GM21360 (cell line): Measurements from ENCODE around the gene CHST12.

Source experiments
- ATAC-seq: cut with Tn5 transposase; IDR thresholded peaks from one replicate; pipeline ENCODE4 v1.9.1; 2021; ENCODE audit warnings: mild to moderate bottlenecking, moderate library complexity; ENCODE audit not compliant: unreplicated experiment

The CHST12 gene

DNA sequence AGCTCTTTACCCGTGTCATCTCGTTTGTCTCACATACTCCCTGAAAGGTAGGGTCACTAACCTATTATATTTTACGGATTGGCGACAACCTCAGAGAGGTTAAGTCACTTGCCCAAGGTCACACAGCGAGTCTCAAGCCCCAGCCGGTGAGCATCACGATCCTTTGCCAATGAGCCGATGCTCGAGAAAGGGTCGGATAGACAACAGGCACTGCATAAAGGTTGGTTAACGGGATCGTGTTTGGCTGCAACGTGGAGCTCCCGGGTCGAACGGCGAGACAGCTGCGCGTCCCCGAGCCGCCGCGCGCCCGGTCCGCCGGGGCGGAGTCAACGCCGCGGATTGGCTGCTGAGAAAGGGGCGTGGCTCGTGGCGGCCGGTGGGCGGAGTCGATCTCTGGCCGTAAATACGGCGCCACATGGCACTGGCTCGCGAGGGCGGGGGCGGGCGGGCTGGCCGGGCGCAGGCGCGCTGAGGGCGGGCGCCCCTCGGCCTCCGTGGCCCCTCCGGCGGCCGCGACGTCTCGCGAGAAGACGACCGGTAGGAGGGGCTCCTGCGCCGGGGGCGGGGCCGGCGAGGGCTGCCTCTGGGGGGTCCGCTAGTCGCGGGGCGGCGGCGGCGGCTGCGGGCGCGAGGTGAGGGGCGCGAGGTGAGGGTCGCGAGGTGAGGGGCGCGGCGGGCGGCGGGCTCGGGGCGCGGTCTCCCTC, at the start of gene CHST12:
Gene CHST12 (plus strand): TSS at position 598 of the 704 bp plus-strand sequence. CDS start 29,029 bp downstream, outside the sequence.
- ATAC-seq, result peak; percentile 44

DNA sequence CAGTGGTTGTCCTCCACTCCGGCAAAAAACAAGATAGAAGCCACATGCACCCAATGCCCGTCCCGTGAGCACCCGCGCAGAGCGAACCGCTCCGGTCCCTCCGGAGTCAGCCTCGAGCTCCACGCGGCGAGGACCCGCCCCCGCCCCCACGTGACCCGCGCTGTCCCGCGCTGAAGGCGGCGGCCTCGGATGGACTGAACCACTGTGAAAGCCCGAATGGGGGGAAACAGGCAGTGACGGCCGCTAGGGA, 49.5 kb upstream of the CHST12 start:
- peak; percentile 62 for ATAC-seq

DNA sequence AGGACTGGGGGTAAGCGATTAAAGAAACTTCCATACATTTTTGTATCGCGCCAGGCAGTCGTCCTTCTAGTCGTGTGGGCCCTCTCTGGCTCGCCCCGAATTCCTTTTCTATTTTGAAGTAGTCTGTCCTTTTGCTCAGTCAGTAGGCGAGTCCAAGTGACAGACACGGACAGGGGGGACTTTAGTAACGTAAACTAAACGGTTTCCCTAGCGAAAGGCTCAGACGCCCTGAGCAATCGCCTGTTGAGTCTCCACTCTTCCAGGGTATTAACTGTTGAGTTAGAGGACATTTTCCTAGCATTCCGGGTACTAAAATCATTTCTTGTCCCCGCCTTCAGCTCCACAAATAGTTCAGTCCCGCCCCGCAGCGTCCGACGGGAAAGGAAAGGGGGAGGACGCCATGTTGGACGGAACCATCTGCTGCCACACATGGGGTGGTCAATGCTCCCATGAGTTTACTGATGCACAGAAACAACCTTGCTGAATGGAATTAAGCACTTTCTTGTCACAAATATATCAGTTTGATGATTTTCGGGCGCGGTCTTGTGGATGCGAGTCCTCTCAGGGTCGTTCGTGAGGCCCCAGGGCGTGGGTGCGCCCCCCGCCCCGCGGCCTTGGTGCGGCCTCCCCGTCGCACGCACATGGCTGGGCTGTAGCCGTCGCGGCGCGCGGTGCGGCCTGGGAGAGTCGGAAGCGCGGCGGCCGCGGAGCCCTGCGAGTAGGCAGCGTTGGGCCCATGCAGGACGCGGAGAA, 49.0 kb upstream of the CHST12 start, which contains the start of gene EIF3B:
Gene EIF3B (plus strand): TSS at position 642 of the 753 bp plus-strand sequence. CDS start 95 bp downstream, at position 737.
- ATAC-seq, result peak; percentile 72

DNA sequence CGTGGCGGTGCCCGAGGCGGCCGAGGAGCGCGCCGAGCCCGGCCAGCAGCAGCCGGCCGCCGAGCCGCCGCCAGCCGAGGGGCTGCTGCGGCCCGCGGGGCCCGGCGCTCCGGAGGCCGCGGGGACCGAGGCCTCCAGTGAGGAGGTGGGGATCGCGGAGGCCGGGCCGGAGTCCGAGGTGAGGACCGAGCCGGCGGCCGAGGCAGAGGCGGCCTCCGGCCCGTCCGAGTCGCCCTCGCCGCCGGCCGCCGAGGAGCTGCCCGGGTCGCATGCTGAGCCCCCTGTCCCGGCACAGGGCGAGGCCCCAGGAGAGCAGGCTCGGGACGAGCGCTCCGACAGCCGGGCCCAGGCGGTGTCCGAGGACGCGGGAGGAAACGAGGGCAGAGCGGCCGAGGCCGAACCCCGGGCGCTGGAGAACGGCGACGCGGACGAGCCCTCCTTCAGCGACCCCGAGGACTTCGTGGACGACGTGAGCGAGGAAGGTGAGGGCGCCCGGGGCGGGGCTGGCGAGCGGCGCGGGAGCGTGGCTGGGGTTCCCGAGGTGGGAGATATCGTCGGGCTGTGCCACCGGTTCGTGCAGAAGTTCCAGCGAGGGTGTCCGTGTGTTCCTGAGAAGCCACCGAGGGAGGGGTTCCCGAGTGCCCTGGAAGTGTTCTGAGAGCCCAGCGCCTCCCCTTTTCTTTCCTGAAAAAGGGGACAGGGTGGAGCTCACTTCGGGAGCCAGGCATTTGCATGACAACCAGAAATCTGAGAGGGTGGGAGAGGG, 48.3 kb upstream of the CHST12 start:
- ATAC-seq, result no peak

DNA sequence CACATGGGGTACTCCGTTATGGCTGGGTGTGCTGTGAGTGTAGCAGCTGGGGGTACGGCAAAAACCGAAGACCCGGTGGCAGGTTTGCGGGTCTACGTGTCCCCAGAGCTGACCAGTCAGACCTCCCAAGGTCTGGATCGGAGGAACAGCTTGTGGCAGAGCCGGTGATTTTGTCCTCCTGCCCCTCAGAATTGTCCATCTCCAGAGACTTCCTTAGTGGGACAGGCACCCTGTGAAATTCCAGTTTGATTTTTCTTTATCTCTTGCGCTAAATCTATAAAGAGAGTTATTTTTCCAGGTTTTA, 47.8 kb upstream of the CHST12 start:
- no peak for ATAC-seq

DNA sequence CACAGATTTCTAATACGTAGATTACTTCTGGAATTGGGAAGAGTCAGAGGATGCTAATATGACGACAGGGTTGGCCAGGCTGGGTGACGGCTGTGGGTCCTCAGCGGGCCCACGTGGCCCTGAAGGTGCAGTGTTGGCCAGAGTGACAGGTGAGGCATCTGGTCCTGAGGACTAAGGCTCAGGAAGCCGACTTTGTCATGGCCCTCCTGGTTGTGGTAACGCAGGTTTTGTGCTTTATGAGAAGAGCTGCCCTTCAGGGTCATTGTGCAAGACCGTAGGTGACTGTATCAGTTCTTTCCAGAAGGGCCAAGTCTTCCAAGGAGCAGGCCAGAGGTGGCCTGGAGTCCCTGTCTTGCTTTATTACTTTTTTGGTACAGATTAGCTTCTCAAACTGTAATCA, 46.2 kb upstream of the CHST12 start:
- no peak for ATAC-seq

DNA sequence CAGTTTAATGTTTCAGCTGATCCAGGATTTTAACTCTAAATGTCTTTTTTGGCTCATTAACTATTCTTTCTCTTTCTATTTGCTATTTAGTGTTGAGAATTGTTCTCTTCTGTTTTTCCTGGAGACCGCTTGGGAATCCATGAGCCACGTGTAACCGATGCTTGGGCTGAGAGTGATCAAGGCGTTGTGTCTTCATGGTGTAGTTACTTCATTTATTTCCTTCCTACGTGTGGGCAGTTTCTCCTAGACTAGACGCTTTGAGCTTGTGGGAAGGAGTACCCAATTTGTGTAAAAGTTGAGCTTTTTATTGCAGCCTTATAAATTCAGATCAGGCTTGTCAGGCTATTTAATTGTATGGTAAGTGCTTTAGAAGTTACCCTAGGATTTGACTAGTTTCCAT, 45.8 kb upstream of the CHST12 start:
- ATAC-seq, result no peak

DNA sequence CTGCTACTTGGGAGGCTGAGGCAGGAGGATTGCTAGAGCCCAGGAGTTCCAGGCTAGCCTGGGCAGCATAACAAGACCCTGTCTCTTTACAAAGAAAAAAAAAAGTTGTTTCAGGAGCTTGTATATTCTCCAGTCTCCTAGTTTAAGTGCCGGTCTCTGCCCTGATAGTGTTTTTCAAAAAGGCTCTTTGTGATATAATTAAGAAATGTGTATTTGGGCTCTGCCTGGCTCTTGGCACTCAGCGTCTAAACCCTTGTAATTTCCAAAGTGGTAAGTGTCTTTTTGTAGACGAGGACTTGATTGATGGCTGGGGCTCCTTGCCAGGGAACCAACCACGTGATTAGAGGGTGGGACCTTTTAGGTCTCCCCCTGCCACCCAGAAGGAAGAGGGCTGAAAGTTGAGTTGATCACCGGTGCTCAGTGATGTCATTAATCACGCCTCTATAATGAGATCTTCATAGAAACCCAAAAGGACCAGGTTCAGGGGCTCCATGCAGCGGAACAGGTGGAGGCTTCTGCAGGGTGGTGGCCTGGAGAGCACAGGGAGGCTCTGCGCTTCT, 44.4 kb upstream of the CHST12 start:
- no peak for ATAC-seq

DNA sequence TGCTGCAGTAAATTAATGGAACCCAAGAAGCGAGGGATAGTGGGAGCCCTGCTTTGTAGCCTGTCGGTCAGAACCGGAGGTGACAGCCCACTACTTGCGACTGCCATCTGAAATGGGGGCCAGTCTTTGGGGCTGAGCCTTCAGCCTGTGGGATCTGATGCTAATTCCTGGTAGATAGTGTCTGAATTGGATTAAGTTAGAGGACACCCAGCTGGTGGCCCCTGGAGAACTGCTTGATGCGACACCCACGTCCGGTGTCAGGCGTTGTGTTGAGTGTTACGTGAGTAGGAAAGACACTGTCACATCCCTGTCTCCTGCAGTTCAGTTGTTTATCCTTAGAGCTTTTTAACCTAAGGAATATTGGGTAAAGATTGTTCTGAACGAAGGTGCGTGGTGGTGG, 43.8 kb upstream of the CHST12 start:
- ATAC-seq, result no peak

DNA sequence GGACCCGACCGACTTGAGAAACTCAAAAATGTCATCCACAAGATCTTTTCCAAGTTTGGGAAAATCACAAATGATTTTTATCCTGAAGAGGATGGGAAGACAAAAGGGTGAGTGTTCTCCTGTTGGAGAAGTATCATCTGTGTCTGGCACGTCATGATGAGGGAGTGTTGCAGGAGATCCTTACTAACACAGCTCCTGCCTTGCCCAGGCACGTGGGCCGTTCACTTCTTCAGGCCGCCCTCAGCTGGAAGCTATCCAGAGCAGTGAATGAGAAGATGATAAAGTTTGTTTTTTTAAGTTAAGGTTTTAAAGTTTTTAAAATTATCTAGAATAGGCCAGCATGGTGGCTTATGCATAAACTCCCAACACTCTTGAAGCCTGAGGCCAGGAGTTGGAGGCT, 42.6 kb upstream of the CHST12 start:
- ATAC-seq, result no peak

DNA sequence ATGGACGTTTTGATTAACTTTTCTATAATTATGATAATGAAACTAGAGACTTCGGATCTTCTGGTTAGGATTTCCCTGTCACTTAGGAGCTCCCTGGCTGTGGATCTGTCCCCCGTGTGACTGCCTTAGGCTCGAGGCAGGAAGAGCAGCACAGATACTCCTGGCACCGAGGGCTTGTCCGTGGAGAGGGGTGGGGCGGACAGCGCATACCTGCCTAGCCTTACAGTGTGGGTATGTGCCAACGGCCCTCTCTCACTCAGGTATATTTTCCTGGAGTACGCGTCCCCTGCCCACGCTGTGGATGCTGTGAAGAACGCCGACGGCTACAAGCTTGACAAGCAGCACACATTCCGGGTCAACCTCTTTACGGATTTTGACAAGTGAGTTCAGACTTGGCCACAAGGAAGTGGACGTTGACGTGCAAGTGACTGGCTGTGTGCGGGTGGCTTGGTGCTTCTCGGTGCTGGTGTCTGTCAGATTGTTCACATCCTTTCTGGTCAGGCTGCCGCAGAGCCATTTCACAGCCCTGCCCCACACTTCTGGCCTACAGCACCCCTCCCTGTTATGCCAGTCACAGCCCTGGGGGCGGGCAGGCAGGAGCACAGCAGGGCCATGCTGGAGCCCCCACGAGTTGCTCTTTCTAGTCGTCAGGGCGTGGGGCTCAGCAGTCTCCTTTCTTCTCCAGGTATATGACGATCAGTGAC, 40.9 kb upstream of the CHST12 start:
- no peak for ATAC-seq

DNA sequence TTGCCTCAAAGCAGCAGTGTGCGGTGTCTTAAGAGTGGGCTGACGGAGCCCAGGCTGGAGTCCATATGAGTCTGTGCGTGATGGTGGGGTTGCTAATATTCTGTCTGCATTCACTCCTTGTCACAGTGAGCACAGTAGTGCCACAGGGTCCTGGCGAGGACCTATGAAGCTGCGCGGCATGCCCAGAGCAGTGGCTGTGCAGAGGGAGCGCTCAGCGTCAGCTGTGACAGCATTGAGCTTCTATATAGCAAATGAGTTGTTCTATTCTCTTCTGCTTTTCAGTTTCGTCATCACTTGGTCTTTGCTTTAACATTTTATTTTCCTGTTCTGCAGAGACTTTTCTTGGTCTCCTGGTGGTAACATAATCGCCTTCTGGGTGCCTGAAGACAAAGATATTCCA, 34.3 kb upstream of the CHST12 start:
- ATAC-seq, result no peak

DNA sequence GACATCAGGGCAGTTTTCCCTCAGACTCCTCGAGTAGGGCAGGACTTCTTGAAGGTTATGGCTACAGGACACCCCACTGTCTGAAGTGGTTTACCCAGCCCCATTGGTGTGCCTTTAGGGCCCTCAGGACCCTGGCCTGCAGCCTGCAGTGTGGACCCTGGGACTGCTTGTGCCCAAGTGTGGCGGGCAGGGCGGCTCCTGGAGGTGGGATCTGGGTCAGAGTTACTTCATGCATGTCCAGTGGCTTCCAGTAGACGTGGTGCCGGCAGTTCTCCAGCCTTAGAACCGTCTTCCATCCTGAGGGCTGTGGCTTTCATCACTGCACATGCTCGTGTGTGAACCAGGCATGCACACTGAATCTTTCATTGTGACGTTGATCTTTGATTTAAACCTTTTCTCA, 32.1 kb upstream of the CHST12 start:
- no peak for ATAC-seq

DNA sequence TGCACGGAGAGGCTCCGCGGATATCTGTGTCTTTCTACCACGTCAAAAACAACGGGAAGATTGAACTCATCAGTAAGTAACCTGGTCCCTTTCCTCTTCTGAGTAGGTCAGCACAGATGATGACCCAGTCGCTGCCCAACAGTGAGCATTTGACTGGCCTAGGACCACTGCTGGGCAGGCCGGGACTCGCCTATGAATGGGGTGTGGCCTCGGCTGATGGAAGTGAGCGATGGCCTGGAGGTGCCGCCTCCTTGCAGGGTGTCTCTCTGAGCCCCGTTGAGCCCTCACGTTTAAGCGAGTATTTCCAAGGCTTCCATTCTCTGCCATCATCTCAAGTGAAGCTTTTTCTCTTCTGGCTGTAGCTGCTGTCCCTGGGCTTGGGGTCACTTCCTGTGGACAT, 30.7 kb upstream of the CHST12 start:
- no peak for ATAC-seq

DNA sequence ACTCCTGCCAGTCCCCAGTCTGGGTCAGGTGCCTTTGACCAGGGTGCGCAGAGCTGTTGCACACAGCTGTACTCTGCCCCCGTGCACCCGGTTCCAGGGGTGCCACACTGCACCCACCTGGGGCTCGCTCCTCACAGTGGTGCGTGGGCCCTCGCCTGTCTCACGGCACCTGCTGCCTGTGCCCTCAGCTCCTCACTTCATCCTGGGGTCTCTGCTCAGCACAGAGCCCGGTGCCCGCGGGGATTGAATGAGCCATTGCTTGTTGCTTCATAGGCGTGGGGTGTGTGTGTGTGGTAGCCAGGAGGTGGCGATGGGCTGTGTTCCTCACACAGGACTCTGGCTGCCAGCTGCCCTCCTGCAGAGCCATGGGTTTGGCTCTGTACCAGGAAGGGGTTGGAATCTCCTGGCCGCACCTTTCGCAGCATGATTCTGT, 30.3 kb upstream of the CHST12 start:
- no peak for ATAC-seq

DNA sequence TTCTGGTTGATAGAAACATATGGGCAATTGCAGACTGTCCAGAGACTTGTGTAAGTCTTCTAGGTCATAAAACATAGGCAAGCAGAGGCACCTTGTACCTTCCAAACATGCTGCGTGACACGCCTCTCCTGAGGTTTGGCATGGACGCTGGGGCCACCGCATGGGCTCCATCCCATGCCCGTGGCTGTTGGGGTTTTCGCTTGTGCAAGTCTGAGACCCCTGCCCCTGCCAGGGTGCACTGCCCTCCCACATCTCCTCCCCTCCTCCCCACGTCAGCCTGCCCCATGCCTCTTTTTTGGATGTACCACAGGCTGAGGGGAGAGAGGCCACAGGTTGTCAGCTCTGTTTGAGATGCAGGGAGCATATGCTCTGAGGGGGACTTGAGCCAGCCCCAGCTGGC, 29.8 kb upstream of the CHST12 start:
- no peak for ATAC-seq

DNA sequence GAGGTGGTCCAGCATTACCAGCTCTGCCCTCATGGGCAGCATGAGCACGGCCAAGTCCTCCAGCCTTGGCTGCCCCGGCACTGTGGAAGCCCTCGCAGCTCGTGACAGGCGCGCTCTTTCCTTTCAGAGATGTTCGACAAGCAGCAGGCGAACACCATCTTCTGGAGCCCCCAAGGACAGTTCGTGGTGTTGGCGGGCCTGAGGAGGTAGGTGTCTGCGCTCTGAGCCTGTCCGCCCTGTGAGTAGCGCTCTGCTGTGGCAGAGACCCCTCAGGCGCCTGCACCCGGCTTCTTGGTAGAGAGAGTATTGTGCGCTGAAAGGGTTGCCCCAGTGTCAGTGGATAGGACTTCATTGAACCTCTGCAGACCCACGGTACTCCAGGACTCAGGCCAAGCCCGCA, 29.0 kb upstream of the CHST12 start:
- ATAC-seq, result no peak

DNA sequence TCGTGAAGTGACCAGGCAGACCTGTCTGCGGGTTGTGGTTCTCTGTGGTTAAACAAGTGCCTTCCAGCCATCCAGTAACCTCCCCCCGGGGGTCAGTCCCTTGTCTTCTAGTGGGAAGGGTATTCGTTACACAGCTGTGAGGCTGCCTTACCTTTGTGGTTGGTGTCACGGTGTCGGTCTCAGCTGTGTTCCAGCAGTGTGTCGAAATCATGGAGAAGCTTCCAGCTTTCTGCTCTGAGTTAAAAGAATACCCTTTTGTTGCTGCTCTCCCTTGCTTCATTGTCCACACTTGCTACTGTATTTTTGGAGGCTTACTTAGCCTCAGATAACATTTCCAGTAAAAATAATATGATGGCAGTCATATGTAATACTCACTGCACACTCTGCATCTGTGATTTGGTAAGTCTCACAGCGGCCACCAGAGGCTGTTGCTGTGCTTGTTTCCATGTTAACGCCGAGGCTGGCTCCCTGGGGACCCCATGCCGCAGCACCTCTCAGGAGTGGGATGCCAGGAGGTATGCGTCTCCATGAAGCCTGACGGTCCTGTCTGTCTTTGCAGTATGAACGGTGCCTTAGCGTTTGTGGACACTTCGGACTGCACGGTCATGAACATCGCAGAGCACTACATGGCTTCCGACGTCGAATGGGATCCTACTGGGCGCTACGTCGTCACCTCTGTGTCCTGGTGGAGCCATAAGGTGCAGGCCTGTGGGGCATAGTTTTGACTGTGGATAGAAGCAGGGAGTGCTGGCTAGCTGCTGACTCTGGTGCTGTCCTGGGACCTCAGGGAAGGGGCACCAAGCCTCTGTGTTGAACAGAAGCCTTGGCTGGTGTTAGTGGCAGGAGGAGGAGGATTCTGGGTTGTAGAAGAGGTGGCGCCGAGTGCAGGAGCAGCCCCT, 28.3 kb upstream of the CHST12 start:
- no peak for ATAC-seq

DNA sequence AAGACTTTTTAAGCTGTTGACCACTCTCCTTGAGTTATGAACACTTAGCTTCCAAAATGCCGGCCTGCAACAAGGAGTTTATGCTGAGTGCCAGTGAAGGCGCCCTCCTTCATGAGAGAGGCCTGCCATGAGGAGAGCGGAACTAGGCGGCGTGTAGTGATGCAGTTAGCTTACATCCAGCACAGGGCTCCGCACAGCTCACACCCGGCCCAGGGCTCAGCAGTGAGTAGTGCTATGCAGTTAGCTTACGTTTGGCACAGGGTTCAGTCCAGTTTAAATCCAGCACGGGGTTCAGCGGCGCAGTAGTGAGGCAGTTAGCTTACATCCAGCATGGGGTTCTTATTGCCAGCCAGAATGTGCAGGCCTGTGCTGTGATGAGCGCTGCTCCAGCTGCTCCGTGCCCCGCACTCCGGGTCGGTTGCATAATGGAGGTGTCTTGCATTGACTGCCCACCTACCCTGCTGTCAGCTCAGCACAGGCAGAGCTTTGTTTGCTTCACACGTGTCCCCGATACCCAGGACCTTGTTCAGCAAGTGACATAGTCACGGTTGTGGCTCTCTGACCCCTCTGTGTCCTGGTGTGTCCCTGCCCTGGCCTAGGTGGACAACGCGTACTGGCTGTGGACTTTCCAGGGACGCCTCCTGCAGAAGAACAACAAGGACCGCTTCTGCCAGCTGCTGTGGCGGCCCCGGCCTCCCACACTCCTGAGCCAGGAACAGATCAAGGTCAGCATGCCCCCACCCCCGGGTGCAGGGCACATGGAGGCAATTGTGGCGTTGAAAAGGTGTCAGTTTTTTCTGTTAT, 26.9 kb upstream of the CHST12 start:
- ATAC-seq, result no peak
